Measurements from ENCODE around the gene TTC6. TPM values are rescaled to one million over a fixed set of nuclear protein-coding genes. Genes with fewer than 3 reads are reported as not detected.

Gene TTC6
- total RNA-seq, 4 donors from 2014 or later, result 0.34 to 1.8 (median 0.73) TPM

DNA sequence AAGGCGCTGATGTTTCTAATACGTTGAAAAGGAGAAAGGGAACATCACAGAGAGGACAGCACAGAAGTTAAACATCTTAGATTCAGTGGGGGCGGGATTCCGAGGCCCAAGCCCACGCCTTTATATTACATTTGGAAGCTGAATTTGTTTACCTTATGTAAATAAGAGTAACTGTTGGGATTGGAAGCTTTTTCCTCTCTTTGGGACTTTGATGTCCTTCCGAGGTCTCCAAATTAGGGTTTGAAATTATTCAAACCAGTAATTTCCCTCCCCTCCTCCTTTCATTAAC lies 6.8 kb upstream of the TTC6 start:
- no peak for DNase-seq (ENCODE audit: low spot score in 2 of 2)
- intact Hi-C loops (cut with DNase I; ENCODE audit: low total_unique reads), result no loop called here
- TF ChIP-seq POLR2A (IDR thresholded peaks at IDR 0.05), result no peak
- TF ChIP-seq, protein P1, sequence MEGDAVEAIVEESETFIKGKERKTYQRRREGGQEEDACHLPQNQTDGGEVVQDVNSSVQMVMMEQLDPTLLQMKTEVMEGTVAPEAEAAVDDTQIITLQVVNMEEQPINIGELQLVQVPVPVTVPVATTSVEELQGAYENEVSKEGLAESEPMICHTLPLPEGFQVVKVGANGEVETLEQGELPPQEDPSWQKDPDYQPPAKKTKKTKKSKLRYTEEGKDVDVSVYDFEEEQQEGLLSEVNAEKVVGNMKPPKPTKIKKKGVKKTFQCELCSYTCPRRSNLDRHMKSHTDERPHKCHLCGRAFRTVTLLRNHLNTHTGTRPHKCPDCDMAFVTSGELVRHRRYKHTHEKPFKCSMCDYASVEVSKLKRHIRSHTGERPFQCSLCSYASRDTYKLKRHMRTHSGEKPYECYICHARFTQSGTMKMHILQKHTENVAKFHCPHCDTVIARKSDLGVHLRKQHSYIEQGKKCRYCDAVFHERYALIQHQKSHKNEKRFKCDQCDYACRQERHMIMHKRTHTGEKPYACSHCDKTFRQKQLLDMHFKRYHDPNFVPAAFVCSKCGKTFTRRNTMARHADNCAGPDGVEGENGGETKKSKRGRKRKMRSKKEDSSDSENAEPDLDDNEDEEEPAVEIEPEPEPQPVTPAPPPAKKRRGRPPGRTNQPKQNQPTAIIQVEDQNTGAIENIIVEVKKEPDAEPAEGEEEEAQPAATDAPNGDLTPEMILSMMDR (IDR thresholded peaks at IDR 0.05), result no peak
- WGBS, 2 donors, result 22 to 31% methylated on average over 6 of the region's 6 CpGs
- no peak overlapping the region for H3K4me3 ChIP-seq (ENCODE audit: low read depth, poor library complexity, severe bottlenecking)

DNA sequence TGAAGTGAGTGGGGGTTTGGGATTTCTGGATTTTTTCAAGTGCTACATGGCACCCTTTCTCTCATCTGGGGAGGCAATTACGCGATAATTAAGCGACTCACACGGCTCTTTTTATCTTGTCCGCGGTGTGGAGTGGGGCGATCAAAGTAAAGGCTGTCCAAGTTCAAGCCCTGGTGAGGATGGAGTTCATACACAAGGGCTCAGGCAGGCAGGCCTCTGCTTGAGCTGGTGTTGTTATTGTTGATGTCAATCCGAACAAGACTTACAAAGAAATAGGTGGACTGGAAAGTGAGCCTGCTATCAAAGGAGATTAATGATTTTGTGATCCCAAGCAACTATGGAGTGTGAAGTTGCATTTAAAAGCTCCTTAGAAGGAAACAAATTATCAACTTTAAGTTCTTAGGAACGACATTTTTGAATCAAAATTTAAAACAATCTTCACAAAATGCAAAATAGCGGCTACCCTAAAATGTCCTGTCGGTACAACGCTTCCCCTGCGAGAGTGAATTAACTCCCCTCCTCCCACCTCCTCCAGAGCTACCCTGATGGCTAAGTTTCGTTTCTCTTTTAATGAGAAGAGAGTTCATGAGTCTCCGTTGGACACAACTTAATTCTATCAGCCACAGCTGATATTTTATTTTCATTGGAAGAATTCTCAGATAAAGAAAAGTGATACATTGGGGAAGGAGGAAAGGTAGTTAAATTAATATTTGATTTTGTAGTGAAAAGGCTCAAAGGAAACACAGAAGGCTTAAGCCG lies 6.3 kb upstream of the TTC6 start:
- DNase-seq (ENCODE audit: low spot score in 2 of 2), result no peak
- intact Hi-C loops (cut with DNase I; ENCODE audit: low total_unique reads), result no loop called here
- WGBS, 2 donors, result 19 to 30% methylated on average over 16 of the region's 16 CpGs
- TF ChIP-seq, protein P1 (IDR thresholded peaks at IDR 0.05), result no peak
- H3K4me3 ChIP-seq (ENCODE audit: low read depth, poor library complexity, severe bottlenecking), result no peak overlapping the region

DNA sequence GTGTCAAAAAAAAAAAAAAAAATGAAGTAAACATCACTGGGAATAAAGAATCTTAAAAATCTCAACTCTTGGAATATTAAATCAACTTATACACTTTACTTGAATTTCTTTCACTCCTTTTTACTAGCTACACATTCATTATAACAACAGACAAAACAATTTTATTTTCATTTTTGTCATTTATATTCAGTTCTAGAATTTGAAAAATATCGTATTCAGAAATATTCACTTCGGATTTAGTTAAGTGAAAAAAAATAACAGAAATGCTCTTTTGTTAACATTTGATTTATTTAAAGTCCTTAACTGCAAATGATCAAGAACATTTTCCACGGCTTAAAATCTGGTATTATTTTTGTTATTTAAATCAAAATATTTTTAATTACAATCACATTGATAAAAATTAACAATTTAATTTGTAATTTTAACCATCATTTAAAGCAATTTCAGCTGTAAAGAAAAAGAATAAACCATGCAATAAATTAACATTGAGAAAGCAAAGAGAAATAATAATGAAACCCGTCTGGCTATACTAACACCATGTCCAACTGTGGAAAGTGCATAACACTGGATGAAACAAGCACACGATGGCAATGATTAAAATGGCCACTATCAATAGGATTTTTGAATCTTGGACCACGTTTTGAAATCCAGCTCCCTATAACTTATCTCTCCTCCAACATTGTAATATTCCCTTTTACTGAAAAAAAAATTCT lies 5.6 kb upstream of the TTC6 start:
- TF ChIP-seq, protein P1 (IDR thresholded peaks at IDR 0.05), result no peak
- TF ChIP-seq POLR2A (IDR thresholded peaks at IDR 0.05), result no peak
- intact Hi-C loops (cut with DNase I; ENCODE audit: low total_unique reads), result no loop called here
- 25 to 30% methylated on average over 6 of the region's 6 CpGs for WGBS, 2 donors
- no peak for DNase-seq (ENCODE audit: low spot score in 2 of 2)
- H3K4me3 ChIP-seq (ENCODE audit: low read depth, poor library complexity, severe bottlenecking), result no peak overlapping the region

- DNase-seq (ENCODE audit: low spot score in 2 of 2), result no peak
- H3K4me3 ChIP-seq (ENCODE audit: low read depth, poor library complexity, severe bottlenecking), result no peak overlapping the region
- WGBS, 2 donors, result 23 to 33% methylated on average over 4 of the region's 4 CpGs
- intact Hi-C loops (cut with DNase I; ENCODE audit: low total_unique reads), result no loop called here
- TF ChIP-seq POLR2A (IDR thresholded peaks at IDR 0.05), result no peak
- TF ChIP-seq, protein P1 (IDR thresholded peaks at IDR 0.05), result no peak
Observed at GRCh38 chr14:37590428-37591139, 4.8 kb upstream of the TTC6 start.

- TF ChIP-seq, protein P1 (IDR thresholded peaks at IDR 0.05), result no peak
- no peak for TF ChIP-seq POLR2A (IDR thresholded peaks at IDR 0.05)
- no peak for DNase-seq (ENCODE audit: low spot score in 2 of 2)
- intact Hi-C loops (cut with DNase I; ENCODE audit: low total_unique reads), result no loop called here
- no peak overlapping the region for H3K4me3 ChIP-seq (ENCODE audit: low read depth, poor library complexity, severe bottlenecking)
- 6 to 9% methylated on average over 18 to 27 of the region's 45 CpGs for WGBS, 2 donors
Observed at GRCh38 chr14:37591311-37591940, 4.0 kb upstream of the TTC6 start.
